Astrocyte of the spinal cord (primary cell): ENCODE measurements around the gene CCDC73.

ENCODE experiments used
- DNase-seq: peaks from one replicate; pipeline ENCODE4 v3.0.0; 2011; ENCODE audit warnings: low read depth, low spot score
- H3K4me3 ChIP-seq: 2 replicates; pipeline ENCODE4 v1.5.1; 2011; ENCODE audit warnings: low read depth, mild to moderate bottlenecking, low read length, moderate library complexity
- CTCF ChIP-seq: IDR thresholded peaks from 2 replicates; pipeline ENCODE4 v1.5.1; 2012; ENCODE audit warnings: low read depth, mild to moderate bottlenecking, low read length, inconsistent platforms
- in situ Hi-C: cut with HindIII; loops from 2 replicates; pipeline ENCODE4 v1.10.0; 2017; ENCODE audit warnings: low sequenced_read_pairs

CCDC73 gene

GRCh38 chr11:32794439-32794838, at the start of gene CCDC73:
Gene CCDC73 (minus strand): TSS chr11:32794662. CDS start chr11:32760243, 34,419 bp downstream.
- DNase-seq: no peak
- in situ Hi-C loops: no loop called here
- no peak within 1 kb of the TSS for H3K4me3 ChIP-seq
- TF ChIP-seq CTCF: no peak

GRCh38 chr11:32843544-32843943, 49.1 kb upstream of the CCDC73 start:
- in situ Hi-C loops: no loop called here
- no peak overlapping the region for H3K4me3 ChIP-seq
- DNase-seq: no peak
- no peak for TF ChIP-seq CTCF

GRCh38 chr11:32840587-32840986, 46.1 kb upstream of the CCDC73 start:
- in situ Hi-C loops: no loop called here

GRCh38 chr11:32839308-32839707, 44.8 kb upstream of the CCDC73 start:
- no peak for DNase-seq
- H3K4me3 ChIP-seq: no peak overlapping the region
- no peak for TF ChIP-seq CTCF
- in situ Hi-C loops: no loop called here

More at GRCh38 chr11:32840587-32840986, 46.1 kb upstream of the CCDC73 start:
- TF ChIP-seq CTCF: no peak
- no peak overlapping the region for H3K4me3 ChIP-seq
- DNase-seq: no peak

- TF ChIP-seq CTCF: no peak
- DNase-seq: no peak
- in situ Hi-C loops: no loop called here
- H3K4me3 ChIP-seq: no peak overlapping the region
Observed at GRCh38 chr11:32838505-32839274, 44.2 kb upstream of the CCDC73 start.

- TF ChIP-seq CTCF: no peak
- H3K4me3 ChIP-seq: no peak overlapping the region
- in situ Hi-C loops: no loop called here
- DNase-seq: no peak
Observed at GRCh38 chr11:32836946-32837345, 42.5 kb upstream of the CCDC73 start.
